Measurements from ENCODE around the gene DCAF11. TPM values are rescaled to one million over a fixed set of nuclear protein-coding genes. Genes with fewer than 3 reads are reported as not detected.

The DCAF11 gene
- polyA plus RNA-seq, 3 donors = 45.6 to 56.6 (median 48.8) TPM

GRCh38 chr14:24084440-24084839 is 30.1 kb upstream of the DCAF11 start:
- no peak overlapping the region for H3K4me3 Mint-ChIP-seq

GRCh38 chr14:24085215-24085614 is 29.4 kb upstream of the DCAF11 start:
- TF ChIP-seq CTCF (IDR thresholded peaks at IDR 0.05) = no peak
- peaks cover 11% of the 10 kb centered on the region for H3K4me1 Mint-ChIP-seq
- H4K20me1 ChIP-seq (ENCODE audit: insufficient read depth, low read length) = no peaks in the 10 kb centered on the region
- no peak overlapping the region for H3K27ac Mint-ChIP-seq
- no peak overlapping the region for H3K4me3 ChIP-seq (replicated peaks in 1 of 3; ENCODE audit: low read depth in 2 of 3, low read length in 3 of 3)
- H3K27me3 Mint-ChIP-seq (ENCODE audit: low read depth in 3 of 3) = peaks cover 32 to 35% (median 33%) of the 10 kb centered on the region in 3 donors
- H3K79me2 ChIP-seq (ENCODE audit: insufficient read depth, low read length) = no peaks in the 10 kb centered on the region
- no peak overlapping the region for H3K4me3 Mint-ChIP-seq
- no peaks in the 10 kb centered on the region for H3K9me3 ChIP-seq (replicated peaks in 1 of 2; ENCODE audit: control insufficient read depth in 1 of 2, insufficient read depth in 1 of 2, low read length in 2 of 2)
- intact Hi-C loops (cut with micrococcal nuclease) = no loop called here
- peaks cover 18 to 35% of the 10 kb centered on the region in 2 donors for H3K27me3 ChIP-seq (ENCODE audit: control insufficient read depth in 2 of 2, insufficient read depth in 2 of 2, low read length in 2 of 2)
- peaks cover 0 to 23% (median 1%) of the 10 kb centered on the region in 7 donors for H3K9me3 Mint-ChIP-seq
- H3K4me2 ChIP-seq (replicated peaks; ENCODE audit: extremely low read depth, low read length, poor library complexity, severe bottlenecking) = no peak overlapping the region
- no peak overlapping the region for H3K9ac ChIP-seq (ENCODE audit: insufficient read depth, low read length, poor library complexity, severe bottlenecking)
- WGBS (ENCODE audit: insufficient coverage) = no CpG with 5 or more reads among the region's 3 CpGs
- H3K4me1 ChIP-seq (ENCODE audit: control insufficient read depth in 1 of 2, insufficient read depth in 2 of 2, low read length in 2 of 2) = peaks cover 12 to 16% of the 10 kb centered on the region in 2 donors
- no peak overlapping the region for H3K27ac ChIP-seq (ENCODE audit: low read depth in 1 of 2, low read length in 2 of 2)
- no peak overlapping the region for H2AFZ ChIP-seq (ENCODE audit: insufficient read depth, low read depth, low read length, poor library complexity, severe bottlenecking)
- DNase-seq = no peak
- no peaks in the 10 kb centered on the region for H3K36me3 ChIP-seq (replicated peaks in 1 of 2; ENCODE audit: control insufficient read depth in 1 of 2, insufficient read depth in 2 of 2, low read length in 2 of 2)
- H3K36me3 Mint-ChIP-seq = peaks cover 4 to 7% of the 10 kb centered on the region in 2 donors

More at GRCh38 chr14:24084440-24084839, 30.1 kb upstream of the DCAF11 start:
- no peak for DNase-seq
- H3K27me3 Mint-ChIP-seq (ENCODE audit: low read depth in 3 of 3) = peaks cover 40 to 43% (median 40%) of the 10 kb centered on the region in 3 donors
- no peaks in the 10 kb centered on the region for H3K9me3 ChIP-seq (replicated peaks in 1 of 2; ENCODE audit: control insufficient read depth in 1 of 2, insufficient read depth in 1 of 2, low read length in 2 of 2)
- H4K20me1 ChIP-seq (ENCODE audit: insufficient read depth, low read length) = no peaks in the 10 kb centered on the region
- no peak overlapping the region for H3K4me3 ChIP-seq (replicated peaks in 1 of 3; ENCODE audit: low read depth in 2 of 3, low read length in 3 of 3)
- 100% methylated on average over 2 of the region's 2 CpGs for WGBS (ENCODE audit: insufficient coverage)
- H3K79me2 ChIP-seq (ENCODE audit: insufficient read depth, low read length) = no peaks in the 10 kb centered on the region
- no peak overlapping the region for H3K4me2 ChIP-seq (replicated peaks; ENCODE audit: extremely low read depth, low read length, poor library complexity, severe bottlenecking)
- H3K4me1 ChIP-seq (ENCODE audit: control insufficient read depth in 1 of 2, insufficient read depth in 2 of 2, low read length in 2 of 2) = peaks cover 12 to 18% of the 10 kb centered on the region in 2 donors
- H3K9me3 Mint-ChIP-seq = peaks cover 0 to 23% (median 2%) of the 10 kb centered on the region in 7 donors
- peaks cover 14% of the 10 kb centered on the region for H3K4me1 Mint-ChIP-seq
- H3K27ac ChIP-seq (ENCODE audit: low read depth in 1 of 2, low read length in 2 of 2) = no peak overlapping the region
- no peak overlapping the region for H3K9ac ChIP-seq (ENCODE audit: insufficient read depth, low read length, poor library complexity, severe bottlenecking)
- no peak for TF ChIP-seq CTCF (IDR thresholded peaks at IDR 0.05)
- peaks cover 21 to 43% of the 10 kb centered on the region in 2 donors for H3K27me3 ChIP-seq (ENCODE audit: control insufficient read depth in 2 of 2, insufficient read depth in 2 of 2, low read length in 2 of 2)
- intact Hi-C loops (cut with micrococcal nuclease) = no loop called here
- no peak overlapping the region for H2AFZ ChIP-seq (ENCODE audit: insufficient read depth, low read depth, low read length, poor library complexity, severe bottlenecking)
- no peaks in the 10 kb centered on the region for H3K36me3 ChIP-seq (replicated peaks in 1 of 2; ENCODE audit: control insufficient read depth in 1 of 2, insufficient read depth in 2 of 2, low read length in 2 of 2)
- peak overlapping the region in 1 of 7 donors; percentile 43 for H3K27ac Mint-ChIP-seq
- peaks cover 4 to 11% of the 10 kb centered on the region in 2 donors for H3K36me3 Mint-ChIP-seq
